ENCODE data around the gene DSC1. TPM values are rescaled to one million over a fixed set of nuclear protein-coding genes. Genes with fewer than 3 reads are reported as not detected.

DSC1 gene
- total RNA-seq, 6 experiments from 2014 or later, result not detected

DNA sequence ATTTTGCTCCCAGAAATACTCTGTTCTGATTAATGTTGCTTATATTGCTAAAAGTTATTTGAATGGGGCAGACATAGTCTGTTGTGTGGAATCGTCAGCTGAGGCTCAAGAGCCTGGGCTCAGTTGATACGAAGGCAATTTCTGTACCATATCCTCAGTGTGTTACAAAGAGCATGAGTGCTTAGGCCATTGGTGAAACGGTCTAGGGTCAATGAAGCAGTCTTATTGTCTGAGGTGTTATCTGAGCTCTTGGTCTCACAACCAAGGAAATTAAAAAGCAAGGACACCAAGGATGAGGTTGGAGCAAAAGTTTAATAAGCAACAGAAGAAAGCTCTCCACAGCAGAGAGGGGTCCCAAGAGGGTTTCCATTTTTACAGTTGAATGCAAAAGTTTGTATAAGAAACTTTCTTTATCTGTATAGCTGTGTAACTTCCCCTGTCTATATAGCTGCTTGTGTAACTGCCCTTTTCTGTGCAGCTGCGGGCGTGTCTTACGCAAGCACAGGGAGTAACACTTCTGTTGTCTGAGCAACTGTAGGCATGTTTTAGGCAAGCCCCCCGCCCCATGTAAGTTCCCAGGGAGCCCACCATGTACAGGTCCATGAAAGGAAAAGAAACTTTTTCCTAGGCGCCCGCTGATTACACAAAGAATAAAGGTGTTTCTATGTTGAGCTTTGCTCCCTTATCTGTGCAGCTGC is 40.6 kb upstream of the DSC1 start:
- no peak overlapping the region for H3K27ac Mint-ChIP-seq
- H3K4me1 Mint-ChIP-seq (ENCODE audit: low read depth), result no peaks in the 10 kb centered on the region
- TF ChIP-seq, protein P1, sequence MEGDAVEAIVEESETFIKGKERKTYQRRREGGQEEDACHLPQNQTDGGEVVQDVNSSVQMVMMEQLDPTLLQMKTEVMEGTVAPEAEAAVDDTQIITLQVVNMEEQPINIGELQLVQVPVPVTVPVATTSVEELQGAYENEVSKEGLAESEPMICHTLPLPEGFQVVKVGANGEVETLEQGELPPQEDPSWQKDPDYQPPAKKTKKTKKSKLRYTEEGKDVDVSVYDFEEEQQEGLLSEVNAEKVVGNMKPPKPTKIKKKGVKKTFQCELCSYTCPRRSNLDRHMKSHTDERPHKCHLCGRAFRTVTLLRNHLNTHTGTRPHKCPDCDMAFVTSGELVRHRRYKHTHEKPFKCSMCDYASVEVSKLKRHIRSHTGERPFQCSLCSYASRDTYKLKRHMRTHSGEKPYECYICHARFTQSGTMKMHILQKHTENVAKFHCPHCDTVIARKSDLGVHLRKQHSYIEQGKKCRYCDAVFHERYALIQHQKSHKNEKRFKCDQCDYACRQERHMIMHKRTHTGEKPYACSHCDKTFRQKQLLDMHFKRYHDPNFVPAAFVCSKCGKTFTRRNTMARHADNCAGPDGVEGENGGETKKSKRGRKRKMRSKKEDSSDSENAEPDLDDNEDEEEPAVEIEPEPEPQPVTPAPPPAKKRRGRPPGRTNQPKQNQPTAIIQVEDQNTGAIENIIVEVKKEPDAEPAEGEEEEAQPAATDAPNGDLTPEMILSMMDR (IDR thresholded peaks at IDR 0.05), result no peak
- H3K9me3 Mint-ChIP-seq, result peaks cover 31% of the 10 kb centered on the region
- H3K4me3 Mint-ChIP-seq, result no peak overlapping the region
- H3K36me3 Mint-ChIP-seq (ENCODE audit: low read depth), result no peaks in the 10 kb centered on the region; the same call in 1 of the 2 replicates
- no peaks in the 10 kb centered on the region for H3K27me3 Mint-ChIP-seq (ENCODE audit: insufficient read depth)
- no peak for DNase-seq

DNA sequence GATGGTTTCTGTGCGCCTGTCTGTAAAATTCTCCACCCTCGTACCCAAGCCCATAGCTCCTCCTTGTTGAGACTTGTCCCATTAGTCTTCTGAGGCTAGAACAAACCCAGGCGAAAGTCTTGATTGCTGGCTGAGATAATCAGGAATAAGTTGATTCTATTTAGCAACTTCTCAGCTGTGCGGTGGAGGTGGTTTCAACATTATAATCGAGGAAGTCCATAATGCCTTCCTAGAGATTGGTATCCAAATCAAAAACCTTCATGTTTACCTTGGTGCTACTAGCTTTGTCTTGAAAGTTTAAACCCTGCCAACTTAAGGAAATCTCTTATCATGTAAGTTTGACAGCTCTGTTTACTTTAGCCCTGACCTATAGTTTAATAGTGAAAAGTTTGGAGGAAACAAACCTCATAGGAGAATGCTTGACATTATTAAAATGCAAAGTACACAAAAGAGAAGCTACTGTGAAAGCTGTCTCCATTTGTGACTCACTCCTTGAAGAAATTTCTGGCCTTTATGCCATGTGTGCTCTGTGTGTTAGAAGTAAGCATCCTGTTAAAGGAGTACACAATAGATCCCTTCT is 36.6 kb upstream of the DSC1 start:
- no peak for DNase-seq
- no peak overlapping the region for H3K27ac Mint-ChIP-seq
- H3K27me3 Mint-ChIP-seq (ENCODE audit: insufficient read depth), result no peaks in the 10 kb centered on the region
- no peak overlapping the region for H3K4me3 Mint-ChIP-seq
- H3K36me3 Mint-ChIP-seq (ENCODE audit: low read depth), result no peaks in the 10 kb centered on the region
- TF ChIP-seq, protein P1 (IDR thresholded peaks at IDR 0.05), result no peak
- H3K4me1 Mint-ChIP-seq (ENCODE audit: low read depth), result no peaks in the 10 kb centered on the region
- peaks cover 34% of the 10 kb centered on the region for H3K9me3 Mint-ChIP-seq

DNA sequence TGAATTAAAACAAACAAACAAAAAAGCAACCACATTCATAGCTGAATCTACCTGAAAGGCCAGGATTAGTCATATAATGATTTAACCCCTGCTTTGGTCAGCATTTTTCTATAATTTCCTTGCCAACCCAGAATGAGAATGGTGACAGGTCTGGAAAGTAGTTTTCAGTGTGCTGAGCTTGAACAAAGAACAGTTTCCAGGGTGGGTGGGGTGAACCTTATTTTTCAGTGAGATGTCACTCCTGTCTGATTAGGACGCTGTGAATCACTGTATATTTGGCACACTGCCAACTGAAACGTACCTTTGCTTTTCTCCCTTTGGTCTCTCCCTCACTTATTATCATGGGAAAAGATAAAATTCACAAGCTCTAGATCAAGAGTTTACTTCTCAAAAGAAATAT is 35.0 kb upstream of the DSC1 start:
- H3K27me3 Mint-ChIP-seq (ENCODE audit: insufficient read depth), result no peaks in the 10 kb centered on the region
- peaks cover 45% of the 10 kb centered on the region for H3K9me3 Mint-ChIP-seq
- no peak overlapping the region for H3K4me3 Mint-ChIP-seq
- no peak for DNase-seq
- no peaks in the 10 kb centered on the region for H3K36me3 Mint-ChIP-seq (ENCODE audit: low read depth)
- no peaks in the 10 kb centered on the region for H3K4me1 Mint-ChIP-seq (ENCODE audit: low read depth)
- H3K27ac Mint-ChIP-seq, result no peak overlapping the region
- TF ChIP-seq, protein P1 (IDR thresholded peaks at IDR 0.05), result no peak

DNA sequence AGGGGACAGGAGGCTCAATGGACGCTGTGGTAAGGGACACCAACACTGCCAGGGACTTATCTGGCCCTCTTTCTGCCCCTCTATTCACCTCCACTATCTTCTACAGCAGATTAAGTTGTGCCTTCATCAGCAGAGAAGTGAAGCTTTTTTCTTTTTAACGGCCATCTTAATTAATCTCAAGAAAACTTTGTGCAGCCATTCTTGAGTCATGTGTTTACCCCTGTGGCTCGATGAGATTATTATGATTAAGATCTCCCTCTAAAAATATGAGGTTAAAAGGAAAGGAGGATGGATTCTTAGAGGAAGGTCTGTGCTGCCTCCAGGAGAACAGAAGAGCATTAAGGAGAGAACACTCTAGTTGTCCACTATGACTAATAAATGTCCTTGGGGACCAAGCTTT is 32.4 kb upstream of the DSC1 start:
- Mint-ChIP-seq H3K27me3 (ENCODE audit: insufficient read depth) (no peaks in the 10 kb centered on the region), H3K9me3 (peaks cover 48% of the 10 kb centered on the region), H3K36me3 (ENCODE audit: low read depth) (no peaks in the 10 kb centered on the region), H3K27ac (no peak overlapping the region), H3K4me1 (ENCODE audit: low read depth) (no peaks in the 10 kb centered on the region), H3K4me3 (no peak overlapping the region)
- TF ChIP-seq, protein P1 (IDR thresholded peaks at IDR 0.05), result no peak
- DNase-seq, result no peak

DNA sequence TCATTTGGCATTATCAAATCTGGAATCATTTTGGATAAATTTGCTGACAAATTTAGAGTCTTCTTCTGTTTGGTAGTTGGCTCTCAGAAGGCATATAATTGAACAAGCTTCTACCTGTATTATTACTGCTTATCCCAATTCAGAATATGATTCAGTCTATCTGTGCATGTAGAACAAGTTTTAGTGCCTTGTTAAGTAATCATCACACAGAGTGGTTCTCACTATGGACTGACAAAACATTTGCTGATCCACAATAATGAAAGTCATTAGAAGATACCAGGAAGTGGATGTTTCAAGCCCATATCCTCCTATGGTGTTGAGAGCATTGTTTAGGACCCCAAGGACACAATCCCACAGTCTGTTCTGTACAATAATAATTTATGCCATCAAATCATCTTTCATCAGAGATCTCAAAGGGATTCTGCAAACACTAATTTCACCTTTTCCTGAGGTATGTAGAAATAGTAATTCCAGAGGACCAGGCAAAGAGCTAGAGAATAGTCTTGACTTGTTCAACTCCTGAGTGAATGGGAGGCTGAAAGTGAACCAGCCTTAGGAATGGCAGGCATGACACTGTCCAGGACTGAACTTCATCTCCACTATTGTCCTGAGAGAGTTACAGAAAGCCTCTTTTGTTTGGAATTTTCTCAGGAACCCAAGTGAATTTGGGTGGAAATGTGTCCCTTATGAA is 29.6 kb upstream of the DSC1 start:
- H3K36me3 Mint-ChIP-seq (ENCODE audit: low read depth), result no peaks in the 10 kb centered on the region
- DNase-seq, result no peak
- peaks cover 62% of the 10 kb centered on the region for H3K9me3 Mint-ChIP-seq
- no peaks in the 10 kb centered on the region for H3K4me1 Mint-ChIP-seq (ENCODE audit: low read depth)
- H3K27ac Mint-ChIP-seq, result no peak overlapping the region
- TF ChIP-seq, protein P1 (IDR thresholded peaks at IDR 0.05), result no peak
- H3K4me3 Mint-ChIP-seq, result no peak overlapping the region
- no peaks in the 10 kb centered on the region for H3K27me3 Mint-ChIP-seq (ENCODE audit: insufficient read depth)

All from HFFc6 (cell line).